Loucy (cell line): ENCODE data around the gene CCBE1.

Experiments used
- H2AFZ ChIP-seq: fragments of 200-600 bp; sonication (generic); 2 replicates; pipeline ENCODE4 v1.6.0; 2016; ENCODE audit warnings: antibody characterized with exemption, mild to moderate bottlenecking, low read length, moderate library complexity
- H3F3A ChIP-seq: fragments of 200-600 bp; 2 replicates; pipeline ENCODE4 v1.6.0; 2016; ENCODE audit warnings: antibody characterized with exemption, low read depth, mild to moderate bottlenecking
- H3K27me3 ChIP-seq: fragments of 200-600 bp; sonication (generic); 2 replicates; pipeline ENCODE4 v1.6.1; 2014; ENCODE audit warnings: low read length, mild to moderate bottlenecking; ENCODE audit not compliant: insufficient read depth, poor library complexity, severe bottlenecking
- H3K36me3 ChIP-seq: fragments of 200-600 bp; sonication (generic); 2 replicates; pipeline ENCODE4 v1.6.1; 2016; ENCODE audit warnings: low read length; ENCODE audit not compliant: insufficient read depth
- H3K4me1 ChIP-seq: fragments of 200-600 bp; sonication (generic); 2 replicates; pipeline ENCODE4 v1.5.1; 2014; ENCODE audit warnings: low read length, mild to moderate bottlenecking; ENCODE audit not compliant: insufficient read depth, poor library complexity, severe bottlenecking
- H3K4me2 ChIP-seq: fragments of 200-600 bp; sonication (generic); 2 replicates; pipeline ENCODE4 v1.6.0; 2014; ENCODE audit warnings: antibody characterized with exemption, low read length, low read depth, mild to moderate bottlenecking; ENCODE audit not compliant: poor library complexity, severe bottlenecking
- H3K4me3 ChIP-seq: fragments of 200-600 bp; sonication (generic); 2 replicates; pipeline ENCODE4 v1.5.1; 2014; ENCODE audit warnings: low read length, mild to moderate bottlenecking, mixed read lengths; ENCODE audit not compliant: poor library complexity, severe bottlenecking
- H3K79me2 ChIP-seq: fragments of 200-600 bp; sonication (generic); 2 replicates; pipeline ENCODE4 v1.6.1; 2014; ENCODE audit warnings: low read length; ENCODE audit not compliant: insufficient read depth
- H3K9ac ChIP-seq: fragments of 200-600 bp; sonication (generic); 2 replicates; pipeline ENCODE4 v1.6.0; 2014; ENCODE audit warnings: mild to moderate bottlenecking, low read depth, low read length, moderate library complexity; ENCODE audit not compliant: poor library complexity, severe bottlenecking
- H3K9me2 ChIP-seq: fragments of 200-600 bp; sonication (generic); replicated peaks from 2 replicates; pipeline ENCODE4 v1.6.1; 2016; ENCODE audit warnings: low read depth, low read length, mixed read lengths
- H3K9me3 ChIP-seq: fragments of 200-600 bp; sonication (generic); 2 replicates; pipeline ENCODE4 v1.6.1; 2014; ENCODE audit warnings: mild to moderate bottlenecking, antibody characterized with exemption, low read length, low read depth; ENCODE audit not compliant: insufficient read depth
- H4K20me1 ChIP-seq: fragments of 200-600 bp; sonication (generic); 2 replicates; pipeline ENCODE4 v1.6.0; 2014; ENCODE audit warnings: antibody characterized with exemption, low read length, mild to moderate bottlenecking; ENCODE audit not compliant: insufficient read depth, poor library complexity, severe bottlenecking
- CTCF ChIP-seq: fragments of 200-600 bp; sonication (generic); conservative IDR thresholded peaks from 2 replicates; pipeline ENCODE4 v1.5.1; 2014; ENCODE audit warnings: mild to moderate bottlenecking, antibody characterized with exemption, low read length
- EZH2phosphoT487 ChIP-seq: fragments of 200-600 bp; IDR thresholded peaks from 2 replicates; pipeline ENCODE4 v1.6.1; 2018; ENCODE audit warnings: antibody characterized with exemption, mild to moderate bottlenecking, moderate library complexity, borderline replicate concordance

Gene CCBE1

GRCh38 chr18:59459369-59460071 is 237.7 kb downstream of the CCBE1 start:
- Histone ChIP-seq H3K27me3 (no peaks in the 10 kb centered on the region), H3K4me2 (no peak overlapping the region), H3K9ac (no peak overlapping the region), H3K9me2 (no peaks in the 10 kb centered on the region), H3K4me3 (no peak overlapping the region), H3K79me2 (no peaks in the 10 kb centered on the region), H3K36me3 (no peaks in the 10 kb centered on the region), H2AFZ (no peak overlapping the region), H3K4me1 (no peaks in the 10 kb centered on the region), H4K20me1 (no peaks in the 10 kb centered on the region), H3K9me3 (no peaks in the 10 kb centered on the region), H3F3A (no peaks in the 10 kb centered on the region)
- TF ChIP-seq CTCF (peak; percentile 78), EZH2phosphoT487 (no peak)

DNA sequence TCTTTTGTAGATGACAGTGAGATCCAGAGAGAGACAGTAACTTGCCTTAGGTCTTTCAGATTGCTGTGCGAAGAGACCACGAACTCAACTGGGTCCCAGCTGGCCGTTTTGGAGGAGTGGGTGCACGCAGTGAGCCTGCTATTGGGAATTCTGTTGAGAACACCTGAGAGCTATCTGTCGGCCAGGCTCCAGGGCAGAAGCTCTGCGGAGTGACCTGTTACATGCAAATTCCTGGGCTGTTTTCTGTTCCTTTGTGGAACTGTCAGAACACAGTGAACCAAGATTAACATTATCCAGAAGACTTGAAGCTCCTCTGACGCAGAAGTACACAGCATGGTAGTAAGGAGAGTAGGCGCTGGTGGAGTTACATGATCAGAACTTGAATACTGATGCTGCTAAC is 238.6 kb downstream of the CCBE1 start:
- TF ChIP-seq CTCF, result no peak
- no peak for TF ChIP-seq EZH2phosphoT487
- H3F3A ChIP-seq, result no peaks in the 10 kb centered on the region

DNA sequence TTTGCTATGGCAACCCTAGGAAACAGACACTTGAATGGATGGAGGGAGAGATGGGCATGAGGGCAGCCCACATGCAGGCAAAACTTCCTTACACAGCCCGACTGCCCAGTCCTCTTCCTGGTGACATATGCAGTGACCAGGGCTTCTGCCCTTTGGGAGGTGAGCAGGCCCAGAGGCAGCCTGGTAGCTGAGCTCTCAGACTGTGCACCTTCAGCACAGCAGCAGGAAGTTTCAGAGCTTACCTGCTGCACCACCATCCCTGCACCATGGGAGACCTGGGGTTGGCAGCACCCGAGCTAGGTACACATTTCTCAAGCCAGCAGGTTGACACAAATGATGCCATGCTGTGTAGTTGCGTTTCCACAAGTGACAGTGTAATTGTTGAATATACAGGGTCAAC is 240.6 kb downstream of the CCBE1 start:
- Histone ChIP-seq H3K4me3 (no peak overlapping the region), H3F3A (no peaks in the 10 kb centered on the region), H3K9ac (no peak overlapping the region), H3K4me1 (no peaks in the 10 kb centered on the region), H3K4me2 (no peak overlapping the region), H4K20me1 (no peaks in the 10 kb centered on the region), H3K36me3 (no peaks in the 10 kb centered on the region), H3K27me3 (no peaks in the 10 kb centered on the region), H3K79me2 (no peaks in the 10 kb centered on the region), H2AFZ (no peak overlapping the region), H3K9me2 (no peaks in the 10 kb centered on the region), H3K9me3 (no peaks in the 10 kb centered on the region)
- TF ChIP-seq CTCF, result no peak

More for the DNA sequence above, 238.6 kb downstream of the CCBE1 start:
- no peaks in the 10 kb centered on the region for H4K20me1 ChIP-seq
- H3K4me1 ChIP-seq, result no peaks in the 10 kb centered on the region
- no peaks in the 10 kb centered on the region for H3K27me3 ChIP-seq
- H3K36me3 ChIP-seq, result no peaks in the 10 kb centered on the region
- no peak overlapping the region for H3K4me2 ChIP-seq
- no peak overlapping the region for H3K4me3 ChIP-seq
- no peaks in the 10 kb centered on the region for H3K9me2 ChIP-seq
- no peak overlapping the region for H2AFZ ChIP-seq
- no peak overlapping the region for H3K9ac ChIP-seq
- no peaks in the 10 kb centered on the region for H3K9me3 ChIP-seq
- H3K79me2 ChIP-seq, result no peaks in the 10 kb centered on the region
